ENCODE measurements around the gene HES6.

DNA sequence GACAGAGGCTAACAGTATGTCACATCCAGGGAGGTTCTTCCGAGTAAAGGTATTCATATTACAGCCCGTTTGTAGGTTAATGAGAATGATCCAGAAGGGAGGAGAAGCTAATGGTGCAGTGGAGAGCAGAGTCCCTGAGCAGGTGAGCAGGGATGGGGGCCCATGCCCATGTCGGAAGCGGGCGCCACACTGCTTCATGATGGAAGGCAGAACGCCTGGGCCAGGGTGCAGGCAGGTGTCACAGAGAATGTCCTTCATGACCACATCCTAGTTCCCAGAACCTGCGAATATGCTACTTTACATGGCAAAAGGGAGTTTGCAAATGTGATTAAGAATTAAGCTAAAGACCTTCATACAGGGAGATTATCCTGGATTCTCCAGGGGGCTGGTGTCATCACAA is 4.0 kb downstream of the HES6 start:
- TF ChIP-seq EP300 (IDR thresholded peaks at IDR 0.05; ENCODE audit: low read depth), result no peak
- TF ChIP-seq, protein P1, sequence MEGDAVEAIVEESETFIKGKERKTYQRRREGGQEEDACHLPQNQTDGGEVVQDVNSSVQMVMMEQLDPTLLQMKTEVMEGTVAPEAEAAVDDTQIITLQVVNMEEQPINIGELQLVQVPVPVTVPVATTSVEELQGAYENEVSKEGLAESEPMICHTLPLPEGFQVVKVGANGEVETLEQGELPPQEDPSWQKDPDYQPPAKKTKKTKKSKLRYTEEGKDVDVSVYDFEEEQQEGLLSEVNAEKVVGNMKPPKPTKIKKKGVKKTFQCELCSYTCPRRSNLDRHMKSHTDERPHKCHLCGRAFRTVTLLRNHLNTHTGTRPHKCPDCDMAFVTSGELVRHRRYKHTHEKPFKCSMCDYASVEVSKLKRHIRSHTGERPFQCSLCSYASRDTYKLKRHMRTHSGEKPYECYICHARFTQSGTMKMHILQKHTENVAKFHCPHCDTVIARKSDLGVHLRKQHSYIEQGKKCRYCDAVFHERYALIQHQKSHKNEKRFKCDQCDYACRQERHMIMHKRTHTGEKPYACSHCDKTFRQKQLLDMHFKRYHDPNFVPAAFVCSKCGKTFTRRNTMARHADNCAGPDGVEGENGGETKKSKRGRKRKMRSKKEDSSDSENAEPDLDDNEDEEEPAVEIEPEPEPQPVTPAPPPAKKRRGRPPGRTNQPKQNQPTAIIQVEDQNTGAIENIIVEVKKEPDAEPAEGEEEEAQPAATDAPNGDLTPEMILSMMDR (IDR thresholded peaks at IDR 0.05), result no peak
- no peak for TF ChIP-seq POLR2A (IDR thresholded peaks at IDR 0.05)
- no peak for TF ChIP-seq POLR2AphosphoS5 (IDR thresholded peaks at IDR 0.05)
